GM12878 (cell line): ENCODE results near the gene CD3D.

Experiments used
- EZH2 ChIP-seq: IDR thresholded peaks from 2 replicates; pipeline ENCODE4 v1.6.1; 2012; ENCODE audit warnings: low read depth, mild to moderate bottlenecking, control low read depth, inconsistent platforms, low read length, borderline replicate concordance; ENCODE audit not compliant: control insufficient read depth
- SMC3 ChIP-seq: IDR thresholded peaks from 2 replicates; pipeline ENCODE4 v1.6.1; 2011; ENCODE audit warnings: low read length, improper control_type of control experiment, borderline replicate concordance

DNA sequence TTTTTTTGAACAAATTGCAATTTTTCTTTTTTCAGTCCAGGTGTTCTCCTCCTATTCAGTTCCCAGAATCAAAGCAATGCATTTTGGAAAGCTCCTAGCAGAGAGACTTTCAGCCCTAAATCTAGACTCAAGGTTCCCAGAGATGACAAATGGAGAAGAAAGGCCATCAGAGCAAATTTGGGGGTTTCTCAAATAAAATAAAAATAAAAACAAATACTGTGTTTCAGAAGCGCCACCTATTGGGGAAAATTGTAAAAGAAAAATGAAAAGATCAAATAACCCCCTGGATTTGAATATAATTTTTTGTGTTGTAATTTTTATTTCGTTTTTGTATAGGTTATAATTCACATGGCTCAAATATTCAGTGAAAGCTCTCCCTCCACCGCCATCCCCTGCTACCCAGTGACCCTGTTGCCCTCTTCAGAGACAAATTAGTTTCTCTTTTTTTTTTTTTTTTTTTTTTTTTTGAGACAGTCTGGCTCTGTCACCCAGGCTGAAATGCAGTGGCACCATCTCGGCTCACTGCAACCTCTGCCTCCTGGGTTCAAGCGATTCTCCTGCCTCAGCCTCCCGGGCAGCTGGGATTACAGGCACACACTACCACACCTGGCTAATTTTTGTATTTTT, 10.7 kb upstream of the CD3D start:
- TF ChIP-seq EZH2 (no peak), SMC3 (peak; percentile 59; the same call in 1 of the 2 replicates)
